Measurements from ENCODE around the gene KIR3DL1. TPM values are rescaled to one million over a fixed set of nuclear protein-coding genes. Genes with fewer than 3 reads are reported as not detected.
"Not testable (repeated sequence)": the region's sequence is repeated elsewhere in the genome, so short reads cannot be mapped to it uniquely, and the experiment has no call there.

KIR3DL1 gene
- total RNA-seq: not detected in 2 replicates

DNA sequence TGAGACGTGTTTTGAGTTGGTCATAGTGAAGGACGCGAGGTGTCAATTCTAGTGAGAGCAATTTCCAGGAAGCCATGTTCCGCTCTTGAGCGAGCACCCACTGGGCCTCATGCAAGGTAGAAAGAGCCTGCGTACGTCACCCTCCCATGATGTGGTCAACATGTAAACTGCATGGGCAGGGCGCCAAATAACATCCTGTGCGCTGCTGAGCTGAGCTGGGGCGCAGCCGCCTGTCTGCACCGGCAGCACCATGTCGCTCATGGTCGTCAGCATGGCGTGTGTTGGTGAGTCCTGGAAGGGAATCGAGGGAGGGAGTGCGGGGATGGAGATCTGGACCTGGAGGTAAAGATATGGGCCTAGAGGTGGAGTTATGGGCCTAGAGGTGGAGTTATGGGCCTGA is at the start of gene KIR3DL1:
KIR3DL1 (plus strand) TSS at position 218 of the 400 bp plus-strand sequence.
- H3K4me3 ChIP-seq (ENCODE audit: low read depth, low read length); DNase-seq (ENCODE audit: low read depth): not testable (repeated sequence)

DNA sequence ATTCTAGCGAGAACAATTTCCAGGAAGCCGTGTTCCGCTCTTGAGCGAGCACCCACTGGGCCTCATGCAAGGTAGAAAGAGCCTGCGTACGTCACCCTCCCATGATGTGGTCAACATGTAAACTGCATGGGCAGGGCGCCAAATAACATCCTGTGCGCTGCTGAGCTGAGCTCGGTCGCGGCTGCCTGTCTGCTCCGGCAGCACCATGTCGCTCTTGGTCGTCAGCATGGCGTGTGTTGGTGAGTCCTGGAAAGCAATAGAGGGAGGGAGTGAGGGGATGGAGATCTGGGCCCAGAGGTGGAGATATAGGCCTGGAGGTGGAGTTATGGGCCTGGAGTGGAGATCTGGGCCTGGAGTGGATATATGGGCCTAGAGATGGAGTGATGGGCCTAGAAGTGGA is 46.6 kb upstream of the KIR3DL1 start, which contains the start of gene KIR2DL1:
KIR2DL1 (plus strand) TSS at position 148 of the 400 bp plus-strand sequence; CDS start at position 206, 58 bp downstream.
- H3K4me3 ChIP-seq (ENCODE audit: low read depth, low read length); DNase-seq (ENCODE audit: low read depth): not testable (repeated sequence)

DNA sequence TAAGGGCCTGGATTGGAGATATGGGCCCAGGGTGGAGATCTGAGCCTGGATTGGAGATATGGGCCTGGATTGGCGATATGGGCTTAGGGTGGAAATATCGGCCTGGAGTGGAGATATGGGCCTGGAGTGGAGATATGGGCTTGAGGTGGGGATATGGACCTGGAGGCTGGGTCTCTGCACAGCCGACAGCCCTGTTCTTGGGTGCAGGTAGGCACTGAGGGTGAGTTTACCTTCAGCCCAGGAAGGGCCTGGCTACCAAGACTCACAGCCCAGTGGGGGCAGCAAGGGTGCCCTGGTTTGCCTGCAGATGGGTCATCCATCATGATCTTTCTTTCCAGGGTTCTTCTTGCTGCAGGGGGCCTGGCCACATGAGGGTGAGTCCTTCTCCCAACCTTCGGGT is 45.8 kb upstream of the KIR3DL1 start:
- DNase-seq (ENCODE audit: low read depth); H3K4me3 ChIP-seq (ENCODE audit: low read depth, low read length): not testable (repeated sequence)

DNA sequence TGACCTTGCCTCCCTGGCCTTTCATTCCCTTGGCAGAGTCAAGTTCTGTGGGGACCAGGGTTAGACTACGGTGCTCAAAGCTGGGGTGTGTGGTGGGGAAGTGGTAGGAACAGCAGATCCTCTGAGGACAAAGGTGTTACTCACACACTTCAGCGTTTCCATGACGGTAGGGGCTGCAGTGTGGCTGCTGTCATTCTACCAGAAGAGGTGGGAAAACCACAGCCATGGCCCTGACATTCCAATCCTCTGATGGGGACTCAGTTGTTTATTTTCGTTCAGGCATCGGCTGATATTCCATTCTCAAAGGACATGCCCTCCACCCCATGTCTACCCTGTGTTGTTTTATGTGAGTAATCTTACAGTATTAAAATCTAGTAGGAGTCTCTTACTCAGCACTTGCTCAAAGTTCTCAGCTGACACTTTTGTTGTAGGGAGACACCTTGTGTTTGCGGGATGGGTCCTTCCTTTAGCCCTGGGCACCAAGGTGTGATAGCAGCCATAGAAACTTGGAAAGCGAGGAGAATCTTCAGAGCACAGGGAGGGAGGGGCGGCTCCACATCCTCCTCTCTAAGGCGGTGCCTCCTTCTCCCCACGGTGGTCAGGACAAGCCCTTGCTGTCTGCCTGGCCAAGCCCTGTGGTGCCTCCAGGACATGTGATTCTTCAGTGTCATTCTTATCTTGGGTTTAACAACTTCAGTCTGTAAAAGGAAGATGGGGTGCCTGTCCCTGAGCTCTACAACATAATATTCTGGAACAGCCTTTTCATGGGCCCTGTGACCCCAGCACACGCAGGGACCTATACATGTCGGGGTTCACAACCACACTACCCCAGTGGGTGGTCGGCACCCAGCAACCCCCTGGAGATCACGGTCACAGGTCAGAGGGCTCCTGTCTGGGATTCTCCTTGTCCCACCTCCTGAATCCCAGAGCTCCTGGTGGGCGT is 45.0 kb upstream of the KIR3DL1 start:
- DNase-seq (ENCODE audit: low read depth); H3K4me3 ChIP-seq (ENCODE audit: low read depth, low read length): not testable (repeated sequence)

DNA sequence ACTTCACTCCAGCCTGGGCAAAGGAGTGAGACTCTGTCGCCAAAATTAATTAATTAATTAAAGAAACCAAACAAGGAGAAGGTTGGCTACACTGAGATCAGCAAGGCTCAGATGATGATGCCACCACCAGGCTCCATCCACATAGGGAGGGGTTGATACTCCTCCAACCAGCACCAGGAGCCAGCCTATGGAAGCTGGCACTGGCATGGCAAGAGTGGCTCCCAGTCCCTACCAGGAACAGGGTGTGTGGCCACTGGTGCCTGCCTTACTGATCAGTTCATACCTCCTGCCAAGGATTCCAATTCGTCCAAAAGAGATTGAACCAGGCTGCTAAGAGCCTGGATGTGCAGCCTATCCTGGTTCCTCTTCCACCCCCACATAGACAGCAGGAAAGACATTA is 43.6 kb upstream of the KIR3DL1 start:
- not testable (repeated sequence) for H3K4me3 ChIP-seq (ENCODE audit: low read depth, low read length); DNase-seq (ENCODE audit: low read depth)

DNA sequence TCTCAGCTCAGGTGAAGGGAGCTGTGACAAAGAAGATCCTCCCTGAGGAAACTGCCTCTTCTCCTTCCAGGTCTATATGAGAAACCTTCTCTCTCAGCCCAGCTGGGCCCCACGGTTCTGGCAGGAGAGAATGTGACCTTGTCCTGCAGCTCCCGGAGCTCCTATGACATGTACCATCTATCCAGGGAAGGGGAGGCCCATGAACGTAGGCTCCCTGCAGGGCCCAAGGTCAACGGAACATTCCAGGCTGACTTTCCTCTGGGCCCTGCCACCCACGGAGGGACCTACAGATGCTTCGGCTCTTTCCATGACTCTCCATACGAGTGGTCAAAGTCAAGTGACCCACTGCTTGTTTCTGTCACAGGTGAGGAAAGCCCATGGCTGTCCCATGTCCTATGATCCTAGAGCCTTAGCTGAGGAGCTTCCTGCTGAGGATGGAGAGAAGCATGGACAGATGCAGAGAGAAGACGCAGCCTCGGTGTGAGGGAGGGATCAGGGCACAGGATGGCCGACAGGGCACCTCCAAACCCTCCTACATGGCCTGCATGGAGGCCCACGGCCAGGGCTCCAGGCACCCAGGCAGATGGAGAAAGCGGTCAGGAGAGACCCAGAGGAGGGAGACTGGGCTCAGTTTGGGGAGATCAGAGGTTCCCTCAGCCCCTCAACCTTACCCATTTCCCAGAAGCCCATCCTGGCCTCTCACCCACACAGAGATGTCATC is 41.0 kb upstream of the KIR3DL1 start:
- DNase-seq (ENCODE audit: low read depth); H3K4me3 ChIP-seq (ENCODE audit: low read depth, low read length): not testable (repeated sequence)

DNA sequence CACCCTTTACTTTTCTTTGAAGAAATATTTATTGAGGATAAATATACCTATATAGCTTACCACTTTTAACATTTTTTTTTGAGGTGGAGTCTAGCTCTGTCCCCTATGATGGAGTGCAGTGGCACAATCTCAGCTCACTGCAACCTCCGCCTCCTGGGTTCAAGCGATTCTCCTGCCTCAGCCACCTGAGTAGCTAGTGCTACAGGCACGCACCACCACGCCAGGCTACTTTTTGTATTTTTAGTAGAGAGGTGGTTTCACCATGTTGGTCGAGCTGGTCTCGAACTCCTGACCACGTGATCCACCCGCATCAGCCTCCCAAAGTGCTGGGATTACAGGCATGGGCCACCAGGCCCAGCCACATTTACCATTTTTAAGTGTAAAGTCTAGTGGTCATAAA is 40.4 kb upstream of the KIR3DL1 start:
- DNase-seq (ENCODE audit: low read depth); H3K4me3 ChIP-seq (ENCODE audit: low read depth, low read length): not testable (repeated sequence)

DNA sequence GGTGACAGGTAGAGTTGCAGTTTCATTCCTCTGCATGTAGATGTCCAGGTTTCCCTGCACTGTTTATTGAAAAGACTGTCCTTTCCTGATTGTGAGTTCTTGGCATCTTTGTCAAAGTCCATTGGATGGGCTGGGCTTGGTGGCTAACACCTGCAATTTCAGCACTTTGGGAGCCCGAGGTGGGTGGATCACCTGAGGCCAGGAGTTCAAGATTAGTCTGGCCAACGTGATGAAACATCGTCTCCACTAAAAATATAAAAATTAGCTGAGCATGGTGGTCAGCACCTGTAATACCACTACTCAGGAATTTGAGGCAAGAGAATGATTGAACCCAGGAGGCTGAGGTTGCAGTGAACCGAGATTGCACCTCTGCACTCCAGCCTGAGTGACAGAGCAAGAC is 38.4 kb upstream of the KIR3DL1 start:
- not testable (repeated sequence) for H3K4me3 ChIP-seq (ENCODE audit: low read depth, low read length); DNase-seq (ENCODE audit: low read depth)

DNA sequence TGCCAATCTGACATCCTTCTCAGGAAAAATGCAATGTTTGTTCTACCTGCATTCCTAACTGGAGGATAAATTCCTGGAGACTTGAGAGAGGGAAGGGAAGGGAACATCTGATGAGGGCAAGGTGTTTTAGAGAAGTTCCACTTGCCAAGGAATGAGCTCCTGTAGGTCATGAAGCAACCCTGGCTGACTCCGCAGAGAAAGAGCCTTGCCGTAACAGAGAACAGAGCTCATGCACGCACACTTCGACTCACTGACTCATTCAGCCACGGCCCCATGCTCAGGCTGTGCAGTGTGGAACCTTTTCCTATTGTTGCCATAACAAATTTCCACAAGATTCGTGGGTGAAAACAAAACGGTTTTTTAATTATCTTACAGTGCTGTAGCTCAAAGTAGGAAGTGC is 37.4 kb upstream of the KIR3DL1 start:
- not testable (repeated sequence) for DNase-seq (ENCODE audit: low read depth); H3K4me3 ChIP-seq (ENCODE audit: low read depth, low read length)

DNA sequence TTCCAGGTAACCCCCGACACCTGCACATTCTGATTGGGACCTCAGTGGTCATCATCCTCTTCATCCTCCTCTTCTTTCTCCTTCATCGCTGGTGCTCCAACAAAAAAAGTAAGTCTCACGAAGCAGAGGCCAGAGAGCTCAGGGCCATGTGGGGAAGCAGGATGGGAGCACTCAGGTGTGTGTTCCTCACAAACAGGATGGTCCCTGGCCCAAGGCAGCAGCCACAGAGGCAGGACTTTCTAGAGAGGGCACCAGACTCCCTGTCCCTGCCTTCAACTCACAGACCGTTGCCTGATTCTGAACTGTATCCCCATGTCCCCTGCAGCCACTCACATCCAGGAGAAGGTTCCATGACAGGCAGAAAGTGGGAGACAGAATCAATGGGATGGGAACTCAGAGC is 33.4 kb upstream of the KIR3DL1 start:
- H3K4me3 ChIP-seq (ENCODE audit: low read depth, low read length); DNase-seq (ENCODE audit: low read depth): not testable (repeated sequence)

DNA sequence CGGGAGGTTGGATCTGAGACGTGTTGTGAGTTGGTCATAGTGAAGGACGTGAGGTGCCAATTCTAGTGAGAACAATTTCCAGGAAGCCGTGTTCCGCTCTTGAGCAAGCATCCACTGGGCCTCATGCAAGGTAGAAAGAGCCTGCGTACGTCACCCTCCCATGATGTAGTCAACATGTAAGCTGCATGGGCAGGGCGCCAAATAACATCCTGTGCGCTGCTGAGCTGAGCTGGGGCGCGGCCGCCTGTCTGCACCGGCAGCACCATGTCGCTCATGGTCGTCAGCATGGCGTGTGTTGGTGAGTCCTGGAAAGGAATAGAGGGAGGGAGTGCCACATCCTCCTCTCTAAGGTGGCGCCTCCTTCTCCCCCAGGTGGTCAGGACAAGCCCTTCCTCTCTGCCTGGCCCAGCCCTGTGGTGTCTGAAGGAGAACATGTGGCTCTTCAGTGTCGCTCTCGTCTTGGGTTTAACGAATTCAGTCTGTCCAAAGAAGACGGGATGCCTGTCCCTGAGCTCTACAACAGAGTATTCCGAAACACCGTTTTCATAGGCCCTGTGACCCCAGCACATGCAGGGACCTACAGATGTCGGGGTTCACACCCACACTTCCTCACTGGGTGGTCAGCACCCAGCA is 30.1 kb upstream of the KIR3DL1 start:
- DNase-seq (ENCODE audit: low read depth); H3K4me3 ChIP-seq (ENCODE audit: low read depth, low read length): not testable (repeated sequence)

DNA sequence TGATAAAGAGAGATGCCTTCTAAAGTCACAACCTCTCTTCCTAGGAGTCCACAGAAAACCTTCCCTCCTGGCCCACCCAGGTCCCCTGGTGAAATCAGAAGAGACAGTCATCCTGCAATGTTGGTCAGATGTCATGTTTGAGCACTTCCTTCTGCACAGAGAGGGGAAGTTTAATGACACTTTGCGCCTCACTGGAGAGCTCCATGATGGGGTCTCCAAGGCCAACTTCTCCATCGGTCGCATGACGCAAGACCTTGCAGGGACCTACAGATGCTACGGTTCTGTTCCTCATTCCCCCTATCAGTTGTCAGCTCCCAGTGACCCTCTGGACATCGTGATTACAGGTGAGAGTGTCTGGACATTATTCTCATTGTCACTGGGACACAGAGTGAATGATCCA is 28.1 kb upstream of the KIR3DL1 start:
- DNase-seq (ENCODE audit: low read depth); H3K4me3 ChIP-seq (ENCODE audit: low read depth, low read length): not testable (repeated sequence)

DNA sequence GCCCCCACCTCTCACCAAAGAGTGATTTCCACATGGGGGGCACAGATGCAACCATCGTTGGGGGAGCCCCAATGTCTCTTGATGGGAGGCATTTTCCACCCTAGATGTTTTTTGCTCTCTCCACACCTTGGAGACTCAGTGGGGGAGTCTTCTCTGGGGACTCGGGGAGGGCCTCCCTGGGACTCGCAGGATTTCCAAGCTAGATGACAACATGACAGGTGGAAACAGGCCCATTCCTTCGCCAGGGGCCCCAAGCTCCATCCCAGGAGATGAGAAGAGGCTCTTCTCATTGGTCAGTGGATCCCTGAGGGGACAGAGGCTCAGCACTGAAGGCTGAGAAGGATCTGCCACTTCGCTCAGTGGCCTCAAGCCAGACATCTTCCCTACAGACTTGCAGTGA is 25.6 kb upstream of the KIR3DL1 start:
- no peak overlapping the region for H3K4me3 ChIP-seq (ENCODE audit: low read depth, low read length)
- DNase-seq (ENCODE audit: low read depth): no peak
- TF ChIP-seq, protein P1, sequence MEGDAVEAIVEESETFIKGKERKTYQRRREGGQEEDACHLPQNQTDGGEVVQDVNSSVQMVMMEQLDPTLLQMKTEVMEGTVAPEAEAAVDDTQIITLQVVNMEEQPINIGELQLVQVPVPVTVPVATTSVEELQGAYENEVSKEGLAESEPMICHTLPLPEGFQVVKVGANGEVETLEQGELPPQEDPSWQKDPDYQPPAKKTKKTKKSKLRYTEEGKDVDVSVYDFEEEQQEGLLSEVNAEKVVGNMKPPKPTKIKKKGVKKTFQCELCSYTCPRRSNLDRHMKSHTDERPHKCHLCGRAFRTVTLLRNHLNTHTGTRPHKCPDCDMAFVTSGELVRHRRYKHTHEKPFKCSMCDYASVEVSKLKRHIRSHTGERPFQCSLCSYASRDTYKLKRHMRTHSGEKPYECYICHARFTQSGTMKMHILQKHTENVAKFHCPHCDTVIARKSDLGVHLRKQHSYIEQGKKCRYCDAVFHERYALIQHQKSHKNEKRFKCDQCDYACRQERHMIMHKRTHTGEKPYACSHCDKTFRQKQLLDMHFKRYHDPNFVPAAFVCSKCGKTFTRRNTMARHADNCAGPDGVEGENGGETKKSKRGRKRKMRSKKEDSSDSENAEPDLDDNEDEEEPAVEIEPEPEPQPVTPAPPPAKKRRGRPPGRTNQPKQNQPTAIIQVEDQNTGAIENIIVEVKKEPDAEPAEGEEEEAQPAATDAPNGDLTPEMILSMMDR (conservative IDR thresholded peaks at IDR 0.05; ENCODE audit: low read depth, low read length): no peak
